GM12891 (cell line): Measurements from ENCODE around the gene CITED1.

Source experiments
- PAX5 ChIP-seq: IDR thresholded peaks from 2 replicates; pipeline ENCODE4 v1.6.1; 2011; ENCODE audit warnings: low read length, moderate library complexity, mild to moderate bottlenecking; ENCODE audit not compliant: insufficient read depth, severe bottlenecking
- POLR2A ChIP-seq: IDR thresholded peaks from 2 replicates; pipeline ENCODE4 v1.6.1; 2011; ENCODE audit warnings: low read depth, low read length, control low read depth
- POLR2AphosphoS5 ChIP-seq: IDR thresholded peaks from 2 replicates; pipeline ENCODE4 v1.6.1; 2011; ENCODE audit warnings: low read depth, low read length, control low read depth
- POU2F2 ChIP-seq: IDR thresholded peaks from 2 replicates; pipeline ENCODE4 v1.6.1; 2011; ENCODE audit warnings: low read depth, mild to moderate bottlenecking, control low read depth, low read length, moderate library complexity

DNA sequence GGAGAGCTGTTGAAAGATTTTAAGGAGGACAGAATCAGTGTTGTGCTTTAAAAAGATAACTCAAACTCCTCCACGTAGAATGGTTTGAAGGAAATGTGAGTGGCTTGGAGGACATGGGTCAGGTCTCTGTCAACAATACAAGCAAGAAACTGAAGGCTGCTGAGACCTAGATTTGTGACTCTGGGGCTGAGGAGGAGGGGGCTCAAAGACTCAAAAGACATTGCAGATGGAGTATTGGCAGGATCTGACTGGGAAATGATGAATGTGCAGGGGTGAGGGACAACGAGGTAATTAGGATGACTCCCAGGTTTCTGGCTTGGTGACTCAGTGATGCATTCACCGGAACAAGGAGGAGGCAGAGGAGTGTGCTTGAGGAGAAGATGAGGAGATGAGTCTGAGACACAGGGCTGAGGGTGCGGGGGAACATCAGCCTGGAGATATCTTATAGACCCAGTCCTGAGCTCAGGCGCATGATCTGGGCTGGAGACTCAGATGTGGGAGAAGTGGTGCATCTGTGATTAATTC lies 25.3 kb downstream of the CITED1 start:
- TF ChIP-seq PAX5 (no peak), POLR2AphosphoS5 (no peak), POLR2A (no peak), POU2F2 (no peak)
